Osteoblast (primary cell): Measurements from ENCODE around the gene AKR7A2. TPM values are rescaled to one million over a fixed set of nuclear protein-coding genes. Genes with fewer than 3 reads are reported as not detected.

Experiments used
- DNase-seq: peaks from one replicate; pipeline ENCODE4 v3.0.0; 2011; ENCODE audit warnings: low spot score, mixed read lengths; ENCODE audit not compliant: insufficient read length; ENCODE audit errors: missing footprints
- H2AFZ ChIP-seq: 2 replicates; pipeline ENCODE4 v1.6.0; 2011; ENCODE audit warnings: mild to moderate bottlenecking, low read length
- H3K27ac ChIP-seq: 2 replicates; pipeline ENCODE4 v1.5.1; 2011; ENCODE audit warnings: mild to moderate bottlenecking, low read depth, low read length, moderate library complexity
- H3K27me3 ChIP-seq: 2 replicates; pipeline ENCODE4 v1.6.0; 2012; ENCODE audit warnings: mild to moderate bottlenecking, control low read depth, inconsistent platforms, low read length, moderate library complexity; ENCODE audit not compliant: insufficient read depth
- H3K36me3 ChIP-seq: 2 replicates; pipeline ENCODE4 v1.5.1; 2011; ENCODE audit warnings: mild to moderate bottlenecking, low read length, control low read depth, moderate library complexity; ENCODE audit not compliant: insufficient read depth
- H3K4me1 ChIP-seq: 2 replicates; pipeline ENCODE4 v1.5.1; 2011; ENCODE audit warnings: mild to moderate bottlenecking, low read length, control low read depth, moderate library complexity; ENCODE audit not compliant: insufficient read depth
- H3K4me2 ChIP-seq: 2 replicates; pipeline ENCODE4 v1.6.0; 2011; ENCODE audit warnings: mild to moderate bottlenecking, low read length; ENCODE audit not compliant: insufficient read depth
- H3K4me3 ChIP-seq: fragments of 200-600 bp; sonication (generic); 3 replicates; pipeline ENCODE4 v1.5.1; 2012; ENCODE audit warnings: mild to moderate bottlenecking, low read length, inconsistent platforms; ENCODE audit not compliant: insufficient read depth
- H3K79me2 ChIP-seq: 2 replicates; pipeline ENCODE4 v1.6.0; 2012; ENCODE audit warnings: mild to moderate bottlenecking, low read length, control low read depth, inconsistent platforms; ENCODE audit not compliant: insufficient read depth
- H3K9me3 ChIP-seq: 2 replicates; pipeline ENCODE4 v1.5.1; 2011; ENCODE audit warnings: low read depth, low read length, control low read depth
- H4K20me1 ChIP-seq: 2 replicates; pipeline ENCODE4 v1.6.0; 2012; ENCODE audit warnings: mild to moderate bottlenecking, low read length, control low read depth; ENCODE audit not compliant: insufficient read depth
- total RNA-seq: library from RNA; depleted of rRNA; stranded (reverse); fragments of >200 nt; gene quantifications from 2 replicates; pipeline ENCODE4 v1.2.3, GENCODE V29; 2012
- TF ChIP-seq, protein P1 (sequence below): IDR thresholded peaks from 2 replicates; pipeline ENCODE4 v1.5.1; 2011; ENCODE audit warnings: mild to moderate bottlenecking, low read depth, low read length, moderate library complexity; ENCODE audit errors: extremely low read depth

Gene AKR7A2
- 66.2 and 79.0 TPM in 2 replicates for total RNA-seq

DNA sequence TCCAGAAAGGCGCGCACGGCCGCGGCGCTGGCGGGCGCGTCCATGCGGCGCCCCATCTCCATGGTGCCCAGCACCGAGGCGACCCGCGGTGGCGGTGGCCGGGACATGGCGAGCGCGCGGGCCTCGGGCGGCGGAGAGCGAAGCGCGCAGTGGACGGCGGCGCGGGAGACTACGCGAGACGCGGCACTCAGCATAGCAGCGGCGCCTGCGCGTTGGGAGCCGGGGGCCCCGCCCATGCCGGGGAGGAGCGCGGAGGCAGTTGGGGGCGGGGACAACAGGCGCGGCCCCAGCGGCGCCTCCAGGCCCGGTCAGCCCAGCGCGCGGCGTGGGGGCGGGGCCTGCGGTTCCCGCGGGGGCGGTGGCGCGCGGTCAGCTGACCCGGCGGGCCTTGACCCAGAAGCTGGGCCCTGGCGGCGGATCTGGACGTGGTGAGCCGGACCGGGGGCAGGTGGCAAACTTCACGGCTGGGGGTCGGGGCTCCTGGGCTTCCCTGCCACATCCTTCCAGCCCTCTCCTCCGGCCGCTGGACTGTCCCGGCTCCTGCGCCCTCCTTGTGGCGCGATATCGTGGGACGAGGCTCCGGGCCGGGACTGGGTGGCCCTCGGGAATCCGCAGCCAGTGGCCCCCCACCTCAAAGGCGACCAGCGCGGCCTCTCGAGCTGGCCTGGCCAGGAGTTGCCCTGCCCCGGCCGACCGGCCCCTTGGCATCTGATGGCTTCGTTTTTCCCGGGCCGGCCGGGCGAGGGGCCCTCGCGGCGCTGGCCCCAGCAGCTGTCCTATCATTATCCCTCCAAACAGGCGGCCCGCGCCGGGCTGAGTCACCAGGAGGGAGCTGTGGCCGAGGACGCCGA, at the start of gene AKR7A2, which contains the start of gene SLC66A1:
Gene AKR7A2 (minus strand): TSS at position 214 of the 851 bp plus-strand sequence. CDS start 20 bp downstream, at position 194.
Gene SLC66A1 (plus strand): TSS at position 396 of the 851 bp plus-strand sequence. CDS start 5,352 bp downstream, outside the sequence.
- H3K27ac ChIP-seq = peak within 1 kb of the TSS; percentile 86
- TF ChIP-seq, protein P1, sequence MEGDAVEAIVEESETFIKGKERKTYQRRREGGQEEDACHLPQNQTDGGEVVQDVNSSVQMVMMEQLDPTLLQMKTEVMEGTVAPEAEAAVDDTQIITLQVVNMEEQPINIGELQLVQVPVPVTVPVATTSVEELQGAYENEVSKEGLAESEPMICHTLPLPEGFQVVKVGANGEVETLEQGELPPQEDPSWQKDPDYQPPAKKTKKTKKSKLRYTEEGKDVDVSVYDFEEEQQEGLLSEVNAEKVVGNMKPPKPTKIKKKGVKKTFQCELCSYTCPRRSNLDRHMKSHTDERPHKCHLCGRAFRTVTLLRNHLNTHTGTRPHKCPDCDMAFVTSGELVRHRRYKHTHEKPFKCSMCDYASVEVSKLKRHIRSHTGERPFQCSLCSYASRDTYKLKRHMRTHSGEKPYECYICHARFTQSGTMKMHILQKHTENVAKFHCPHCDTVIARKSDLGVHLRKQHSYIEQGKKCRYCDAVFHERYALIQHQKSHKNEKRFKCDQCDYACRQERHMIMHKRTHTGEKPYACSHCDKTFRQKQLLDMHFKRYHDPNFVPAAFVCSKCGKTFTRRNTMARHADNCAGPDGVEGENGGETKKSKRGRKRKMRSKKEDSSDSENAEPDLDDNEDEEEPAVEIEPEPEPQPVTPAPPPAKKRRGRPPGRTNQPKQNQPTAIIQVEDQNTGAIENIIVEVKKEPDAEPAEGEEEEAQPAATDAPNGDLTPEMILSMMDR = no peak
- H3K4me2 ChIP-seq = peak within 1 kb of the TSS; percentile 94
- H3K4me1 ChIP-seq = peaks cover 24% of the 10 kb centered on the region
- peaks cover 80% of the 10 kb centered on the region for H3K79me2 ChIP-seq
- peak within 1 kb of the TSS; percentile 89 for H3K4me3 ChIP-seq
- no peaks in the 10 kb centered on the region for H3K9me3 ChIP-seq
- no peaks in the 10 kb centered on the region for H3K27me3 ChIP-seq
- H4K20me1 ChIP-seq = peaks cover 36% of the 10 kb centered on the region
- DNase-seq = peak; percentile 100
- H2AFZ ChIP-seq = peak within 1 kb of the TSS; percentile 87
- peaks cover 17% of the 10 kb centered on the region for H3K36me3 ChIP-seq

DNA sequence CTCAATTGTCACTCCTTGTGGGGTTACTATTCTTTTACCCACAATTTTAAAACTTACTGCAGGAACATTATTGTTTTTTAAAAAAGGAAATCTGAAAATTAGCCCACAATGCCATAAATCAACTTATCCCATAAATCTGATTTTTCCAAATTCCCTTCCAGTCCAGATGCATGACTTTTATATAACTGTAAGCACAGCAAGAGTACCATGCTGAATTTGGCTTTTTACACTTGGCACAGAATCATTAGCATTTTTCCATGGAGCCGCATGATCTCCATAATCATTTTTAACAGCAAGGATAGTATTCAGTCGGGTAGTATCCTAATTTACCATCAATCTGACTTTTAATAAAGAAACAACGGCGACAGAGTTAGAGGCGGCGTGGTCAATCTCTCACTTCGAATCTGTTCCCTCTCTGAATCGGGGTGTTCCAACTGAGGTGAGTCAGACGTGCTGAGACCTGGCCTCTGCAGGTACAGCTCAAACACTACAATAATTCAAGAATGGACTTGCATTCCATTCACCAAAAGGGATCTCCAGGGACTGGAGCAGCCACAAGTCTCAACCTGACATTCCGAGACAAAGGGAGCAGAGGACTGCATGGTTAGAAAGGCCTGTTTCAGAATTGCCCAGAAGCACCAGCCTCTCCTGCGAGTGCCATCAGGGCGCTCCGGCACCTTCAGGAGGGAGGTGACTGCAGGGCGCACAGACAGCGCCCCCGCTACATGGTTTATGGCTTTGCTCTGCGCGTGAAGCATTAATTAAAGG, 49.1 kb upstream of the AKR7A2 start:
- Histone ChIP-seq H2AFZ (no peak overlapping the region), H3K27ac (no peak overlapping the region), H3K36me3 (peaks cover 31% of the 10 kb centered on the region), H3K4me3 (no peak overlapping the region), H3K27me3 (no peaks in the 10 kb centered on the region), H3K4me1 (no peaks in the 10 kb centered on the region), H4K20me1 (peaks cover 76% of the 10 kb centered on the region), H3K4me2 (no peak overlapping the region), H3K79me2 (peaks cover 78% of the 10 kb centered on the region), H3K9me3 (no peaks in the 10 kb centered on the region)
- TF ChIP-seq, protein P1 = no peak
- peak; percentile 50 for DNase-seq

DNA sequence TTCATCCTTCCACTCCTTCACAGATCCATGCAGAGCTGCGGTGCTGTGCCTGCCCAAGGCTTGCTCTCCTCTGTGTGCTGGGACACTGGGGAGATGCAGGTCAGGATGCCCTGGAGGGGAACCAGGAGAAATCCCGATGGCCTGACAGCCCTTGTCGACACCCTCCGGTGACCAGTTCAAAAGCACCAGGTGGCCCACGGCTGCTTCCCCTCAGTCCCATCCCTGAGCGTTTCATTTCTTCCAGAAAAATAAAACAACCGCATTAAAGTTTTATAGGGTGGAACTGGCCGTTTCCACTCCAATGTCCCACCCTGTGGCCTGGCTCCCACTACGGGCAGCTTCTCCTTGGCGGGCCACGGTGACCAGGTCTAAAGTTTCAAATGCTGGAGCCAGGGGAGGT, 48.5 kb upstream of the AKR7A2 start:
- TF ChIP-seq, protein P1 = no peak
- no peak overlapping the region for H2AFZ ChIP-seq
- no peak overlapping the region for H3K4me3 ChIP-seq
- no peak overlapping the region for H3K27ac ChIP-seq
- no peaks in the 10 kb centered on the region for H3K4me1 ChIP-seq
- peaks cover 80% of the 10 kb centered on the region for H4K20me1 ChIP-seq
- peaks cover 37% of the 10 kb centered on the region for H3K36me3 ChIP-seq
- H3K9me3 ChIP-seq = no peaks in the 10 kb centered on the region
- no peak overlapping the region for H3K4me2 ChIP-seq
- H3K27me3 ChIP-seq = no peaks in the 10 kb centered on the region
- peak; percentile 49 for DNase-seq
- H3K79me2 ChIP-seq = peaks cover 81% of the 10 kb centered on the region
